Measurements from ENCODE around the gene MTHFS.

- TF ChIP-seq ZNF274 (IDR thresholded peaks at IDR 0.05; ENCODE audit: low read depth, low read length) (no peak), YY1 (IDR thresholded peaks at IDR 0.05; ENCODE audit: insufficient read depth, insufficient read length) (no peak)
These were observed 515 bp upstream of the MTHFS start for GRCh38 chr15:79897380-79897678.
